HG02943 (cell line): ENCODE measurements around the gene MCFD2.
"Not testable (repeated sequence)": the region's sequence is repeated elsewhere in the genome, so short reads cannot be mapped to it uniquely, and the experiment has no call there.

Source experiments
- ATAC-seq: cut with Tn5 transposase; IDR thresholded peaks from one replicate; pipeline ENCODE4 v1.9.1; 2021; ENCODE audit warnings: mild to moderate bottlenecking, low read depth, moderate library complexity; ENCODE audit not compliant: unreplicated experiment

Gene MCFD2

DNA sequence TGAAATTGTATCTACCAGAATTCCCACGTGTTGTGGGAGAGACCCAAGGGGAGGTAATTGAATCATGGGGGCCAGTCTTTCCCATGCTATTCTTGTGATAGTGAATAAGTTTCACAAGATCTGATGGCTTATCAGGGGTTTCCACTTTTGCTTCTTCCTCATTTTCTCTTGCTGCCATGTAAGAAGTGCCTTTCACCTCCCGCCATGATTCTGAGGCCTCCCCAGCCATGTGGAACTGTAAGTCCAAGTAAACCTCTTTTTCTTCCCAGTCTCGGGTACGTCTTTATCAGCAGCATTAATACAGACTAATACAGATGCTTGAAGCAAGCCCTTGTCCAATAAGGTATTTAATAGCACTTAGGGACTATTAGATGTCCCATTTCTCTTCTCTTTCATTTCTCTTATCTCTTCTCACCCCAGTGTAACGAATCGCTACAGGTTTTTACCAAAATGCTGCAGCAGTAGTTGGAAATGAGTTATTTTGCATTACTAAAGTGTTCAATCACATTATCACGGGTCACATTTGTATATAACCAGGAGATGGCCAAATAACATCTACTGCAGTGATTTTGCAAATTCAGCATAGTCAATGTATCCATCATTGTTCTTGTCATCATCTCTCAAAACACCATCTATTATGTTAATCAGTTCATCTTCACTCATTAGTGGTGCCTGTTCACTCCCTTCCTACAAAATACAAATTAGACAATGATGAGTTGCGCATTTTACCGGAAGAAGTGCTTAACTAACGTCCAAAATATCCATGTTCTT is 10.5 kb downstream of the MCFD2 start:
- ATAC-seq: not testable (repeated sequence)

DNA sequence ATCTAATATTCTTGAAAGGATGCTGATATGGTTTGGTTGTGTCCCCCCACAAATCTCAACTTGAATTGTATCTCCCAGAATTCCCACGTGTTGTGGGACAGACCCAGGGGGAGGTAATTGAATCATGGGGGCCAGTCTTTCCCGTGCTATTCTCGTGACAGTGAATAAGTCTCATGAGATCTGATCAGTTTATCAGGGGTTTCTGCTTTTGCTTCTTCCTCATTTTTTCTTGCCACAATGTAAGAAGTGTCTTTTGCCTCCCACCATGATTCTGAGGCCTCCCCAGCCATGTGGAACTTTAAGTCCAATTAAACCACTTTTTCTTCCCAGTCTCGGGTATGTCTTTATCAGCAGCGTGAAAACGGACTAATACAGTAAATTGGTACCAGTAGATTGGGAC is 12.6 kb downstream of the MCFD2 start:
- ATAC-seq: not testable (repeated sequence)

DNA sequence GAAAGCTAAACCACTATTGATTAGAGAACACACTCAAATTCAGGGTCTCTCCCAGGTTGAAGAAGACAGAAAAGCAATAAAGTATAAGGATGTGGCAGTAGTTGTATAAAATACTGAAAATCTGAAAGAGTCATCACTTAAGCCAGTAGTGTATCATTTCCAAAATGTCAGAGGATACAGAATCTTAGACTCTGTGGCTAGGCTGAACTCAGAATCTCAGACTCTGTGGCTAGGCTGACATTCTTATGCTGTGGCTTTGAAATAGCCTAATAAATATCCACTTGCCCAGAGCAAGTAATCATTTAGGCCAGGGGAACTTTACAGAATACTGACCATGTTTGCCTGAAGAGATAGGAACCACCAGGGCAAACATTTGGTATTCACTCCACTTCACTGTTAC is 13.1 kb downstream of the MCFD2 start:
- ATAC-seq: no peak

GRCh38 chr2:46901611-46902010 is 14.0 kb downstream of the MCFD2 start:
- ATAC-seq: no peak

DNA sequence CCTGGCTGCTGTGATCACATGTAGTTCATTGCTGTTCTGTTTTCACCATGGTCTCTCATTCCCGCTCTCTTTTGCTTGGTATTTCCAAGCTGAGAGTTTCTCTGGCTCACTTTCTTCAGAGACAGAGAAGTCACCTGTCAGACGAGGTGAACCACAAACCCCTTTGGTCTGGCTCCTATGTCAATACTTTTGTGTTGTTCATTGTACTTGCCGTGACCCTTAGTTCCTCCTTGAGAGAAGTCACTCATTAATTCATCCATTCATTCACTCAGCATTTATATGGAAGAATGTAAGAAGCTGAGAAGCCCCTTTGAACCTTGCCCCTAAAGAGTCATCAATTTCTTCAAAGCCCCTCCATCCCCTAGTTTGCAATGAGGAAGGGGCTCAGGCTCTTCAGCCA is 15.2 kb downstream of the MCFD2 start:
- ATAC-seq: no peak

- ATAC-seq: no peak
These were observed 16.6 kb downstream of the MCFD2 start for GRCh38 chr2:46899053-46899452.

- no peak for ATAC-seq
These were observed 17.6 kb downstream of the MCFD2 start for GRCh38 chr2:46898024-46898423.

- ATAC-seq: no peak
These were observed 22.2 kb downstream of the MCFD2 start for GRCh38 chr2:46893269-46893939.

DNA sequence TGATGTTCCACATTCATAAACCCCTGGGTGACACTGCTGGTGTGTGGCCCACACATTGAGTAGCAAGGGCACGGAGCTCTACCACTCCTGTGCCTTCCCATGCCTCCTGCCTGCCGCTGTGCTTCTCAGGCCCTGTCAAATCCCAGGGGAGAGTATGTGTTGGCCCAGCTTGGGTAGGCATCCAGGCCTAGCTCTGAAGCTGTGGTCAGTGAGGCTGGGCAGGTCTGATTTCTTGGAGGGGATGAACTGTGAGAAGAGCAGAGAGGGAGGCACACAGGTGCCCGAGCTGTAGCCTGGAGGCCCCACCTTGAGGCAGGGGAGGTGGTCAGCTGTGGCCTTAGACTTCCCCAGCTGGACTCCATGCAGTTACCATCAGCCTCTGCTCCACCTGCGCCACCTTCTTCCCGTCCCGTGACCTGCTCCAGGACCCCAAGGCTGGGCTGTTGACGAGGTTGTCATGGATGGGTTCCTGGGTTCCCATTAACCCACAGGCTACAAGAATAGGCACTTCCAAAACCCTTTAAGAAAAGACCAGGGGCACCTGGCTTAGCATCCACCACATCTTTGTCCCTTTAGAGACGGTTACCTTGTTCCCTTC is 23.6 kb downstream of the MCFD2 start:
- no peak for ATAC-seq

GRCh38 chr2:46888421-46888952 is 27.1 kb downstream of the MCFD2 start:
- ATAC-seq: no peak

DNA sequence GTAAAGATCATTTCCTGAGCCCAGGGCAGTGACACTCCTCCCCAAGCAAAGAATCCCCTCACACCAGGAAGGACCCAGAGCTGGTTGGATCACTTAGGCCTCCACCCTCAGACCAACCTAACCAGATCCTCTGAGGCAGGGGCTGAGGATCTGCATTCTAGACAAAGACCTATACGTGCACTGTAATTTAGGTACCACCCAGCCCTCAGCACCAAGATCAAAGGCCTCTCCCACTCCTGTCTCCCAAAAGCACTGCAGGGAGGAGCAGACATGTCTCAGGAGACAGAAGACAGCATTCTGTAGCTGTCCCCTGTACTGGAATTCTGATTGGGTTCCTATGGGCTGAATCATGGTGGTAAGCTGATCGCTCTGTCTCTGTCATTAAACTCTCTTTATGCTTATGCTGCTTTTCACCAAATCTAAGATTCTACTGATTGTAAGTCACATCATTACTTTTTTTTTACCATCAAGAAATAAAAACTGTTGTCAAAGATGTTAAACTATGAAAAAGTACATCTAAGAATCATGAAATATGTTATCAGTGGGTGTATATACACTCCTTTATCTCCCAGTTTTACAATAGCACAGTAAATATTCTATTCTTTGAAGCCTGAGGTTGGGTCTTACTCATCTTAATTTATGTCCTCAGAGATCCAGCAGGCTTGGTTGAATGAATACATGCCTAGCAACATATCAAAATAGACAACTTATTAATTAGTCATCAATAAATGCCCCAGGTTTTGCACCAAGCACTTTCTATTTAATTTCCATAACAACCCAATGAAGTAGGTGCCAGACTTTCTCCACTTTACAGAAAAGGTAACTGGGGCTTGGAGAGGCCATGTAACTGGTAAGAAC is 28.3 kb downstream of the MCFD2 start:
- no peak for ATAC-seq

- ATAC-seq: no peak
These were observed 29.2 kb downstream of the MCFD2 start for GRCh38 chr2:46886268-46887027.

DNA sequence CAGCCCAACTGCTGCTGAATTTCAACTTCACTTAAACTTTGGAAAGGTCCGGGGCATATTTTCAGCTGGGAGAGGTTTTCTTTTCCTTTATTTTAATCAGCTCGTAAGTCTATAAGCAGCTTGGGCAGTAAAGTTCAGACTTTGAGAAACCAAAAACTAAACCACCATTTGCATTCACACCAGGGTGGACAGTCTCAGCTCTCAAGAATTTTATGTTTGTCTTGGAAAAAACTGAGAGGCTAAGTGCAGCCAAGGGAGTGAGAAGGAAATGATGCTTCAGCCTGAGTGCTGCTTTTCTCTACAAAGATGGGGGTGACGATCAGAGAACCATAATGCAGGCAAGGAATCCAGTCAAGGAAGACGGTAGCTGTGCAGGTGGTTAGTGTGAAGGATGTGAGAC is 30.2 kb downstream of the MCFD2 start:
- no peak for ATAC-seq

DNA sequence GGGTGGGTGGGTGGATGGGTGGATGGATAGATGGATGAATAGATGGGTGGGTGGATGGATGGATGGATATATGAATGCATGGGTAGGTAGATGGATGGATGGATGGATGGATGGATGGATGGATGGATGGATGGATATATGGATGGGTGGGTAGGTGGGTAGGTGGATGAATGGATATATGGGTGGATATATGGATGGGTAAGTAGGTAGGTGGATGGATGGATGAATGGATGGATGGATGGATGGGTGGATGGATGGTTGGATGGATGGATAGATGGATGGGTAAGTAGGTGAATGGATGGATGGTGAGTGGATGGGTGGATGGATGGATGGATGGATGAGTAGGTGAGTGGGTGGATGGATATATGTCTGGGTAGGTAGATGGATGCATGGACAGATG is 36.1 kb downstream of the MCFD2 start:
- no peak for ATAC-seq

DNA sequence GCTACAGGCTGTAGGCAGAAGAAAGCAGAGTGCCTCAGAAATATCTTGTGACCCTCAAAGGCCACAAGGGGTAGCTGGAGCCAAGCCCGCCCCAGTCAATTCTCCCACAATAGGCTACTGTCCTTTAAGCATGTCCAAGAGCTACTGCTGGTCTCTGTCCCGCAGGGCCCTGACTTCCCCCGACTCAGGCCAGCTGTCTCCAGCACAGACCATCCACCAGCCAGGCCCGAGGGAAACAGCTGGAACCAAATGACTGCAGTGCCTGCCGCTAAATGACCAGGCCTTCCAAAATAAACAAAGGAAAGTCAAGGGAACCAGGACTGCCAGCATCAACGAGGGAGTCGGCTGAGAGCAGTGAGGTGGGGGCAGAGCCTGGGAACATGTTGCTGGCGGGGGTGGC is 36.7 kb downstream of the MCFD2 start:
- no peak for ATAC-seq

GRCh38 chr2:46878240-46878877 is 37.2 kb downstream of the MCFD2 start:
- no peak for ATAC-seq

DNA sequence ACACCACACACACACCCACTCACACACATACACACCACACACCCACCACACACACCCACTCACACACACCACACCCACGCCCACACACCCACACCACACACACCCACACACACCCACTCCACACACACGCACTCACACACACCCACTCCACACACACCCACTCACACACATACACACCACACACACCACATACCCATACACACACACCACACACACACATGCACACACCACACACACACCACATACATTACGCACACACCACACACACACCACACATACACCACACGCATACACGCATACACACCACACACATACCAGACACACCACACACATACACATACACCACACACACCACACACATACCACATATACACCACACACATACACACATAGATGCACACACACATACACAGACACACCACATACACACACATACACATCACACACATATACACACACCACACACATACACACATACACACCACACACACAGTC is 37.9 kb downstream of the MCFD2 start:
- no peak for ATAC-seq

DNA sequence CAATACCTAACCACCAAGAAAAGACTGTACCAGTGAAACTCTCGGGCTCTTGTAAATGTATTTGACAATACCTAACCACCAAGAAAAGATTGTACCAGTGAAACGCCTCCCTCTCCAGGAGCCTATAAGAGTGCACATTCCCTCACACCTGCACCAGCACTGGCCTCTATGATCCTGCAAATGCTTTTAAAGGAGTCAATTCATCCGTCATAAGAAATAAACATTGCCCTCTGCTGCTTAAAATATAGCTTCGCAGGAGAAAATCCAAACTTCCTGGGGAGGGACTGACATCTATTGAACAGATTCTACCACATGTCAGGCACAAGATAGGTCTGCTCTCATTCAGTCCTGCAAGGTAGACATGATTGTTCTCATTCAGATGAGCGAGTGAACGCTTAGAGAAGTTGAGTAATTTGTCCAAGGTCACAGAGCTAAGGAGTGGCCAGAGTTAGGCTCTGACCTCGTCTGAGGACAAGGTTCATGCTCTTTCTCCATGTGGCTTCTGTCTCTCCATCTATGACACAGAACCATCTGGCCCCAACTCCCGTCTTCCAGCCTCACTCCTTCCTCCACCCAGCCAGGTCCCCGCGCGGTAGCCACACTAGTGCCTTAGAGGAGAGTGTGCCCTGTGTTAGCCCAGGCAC is 38.7 kb downstream of the MCFD2 start:
- ATAC-seq: no peak
